ENCODE data around the gene NXPH4. TPM values are rescaled to one million over a fixed set of nuclear protein-coding genes. Genes with fewer than 3 reads are reported as not detected.

Gene NXPH4
- total RNA-seq, 6 experiments from 2014 or later = 0.87 to 1.5 (median 1.2) TPM; not detected in 3

DNA sequence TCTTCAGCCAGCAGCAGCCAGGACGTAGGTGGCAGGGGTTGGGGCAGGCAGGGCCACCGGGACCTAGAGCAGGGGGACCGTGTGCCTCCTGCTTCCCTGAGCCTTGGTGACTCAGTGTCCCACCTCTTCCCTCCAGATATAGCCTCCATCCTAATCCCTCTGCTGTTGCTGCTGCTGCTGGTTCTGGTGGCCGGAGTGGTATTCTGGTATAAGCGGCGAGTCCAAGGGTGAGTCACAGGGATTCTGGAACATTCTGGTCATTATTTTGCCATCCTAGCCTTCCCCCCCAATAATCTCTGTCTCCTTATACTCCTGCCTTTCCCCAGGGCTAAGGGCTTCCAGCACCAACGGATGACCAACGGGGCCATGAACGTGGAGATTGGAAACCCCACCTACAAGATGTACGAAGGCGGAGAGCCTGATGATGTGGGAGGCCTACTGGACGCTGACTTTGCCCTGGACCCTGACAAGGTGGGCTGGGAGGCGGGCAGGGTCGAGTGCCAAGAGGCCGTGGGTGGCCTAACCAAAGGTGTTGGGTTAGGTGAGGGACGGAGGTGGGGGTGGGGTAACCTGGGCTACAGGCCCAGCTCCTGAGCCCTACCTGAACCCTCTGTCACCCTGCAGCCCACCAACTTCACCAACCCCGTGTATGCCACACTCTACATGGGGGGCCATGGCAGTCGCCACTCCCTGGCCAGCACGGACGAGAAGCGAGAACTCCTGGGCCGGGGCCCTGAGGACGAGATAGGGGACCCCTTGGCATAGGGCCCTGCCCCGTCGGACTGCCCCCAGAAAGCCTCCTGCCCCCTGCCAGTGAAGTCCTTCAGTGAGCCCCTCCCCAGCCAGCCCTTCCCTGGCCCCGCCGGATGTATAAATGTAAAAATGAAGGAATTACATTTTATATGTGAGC, 4.5 kb upstream of the NXPH4 start:
- 77% methylated on average over 17 of the region's 27 CpGs for WGBS (ENCODE audit: insufficient coverage, low coverage, low lambda C conversion rate, missing lambda C conversion rate)
- DNase-seq (no peak), ATAC-seq (no peak)
- H3K27ac ChIP-seq = no peak overlapping the region
- intact Hi-C loops (cut with DNase I) = no loop called here
- no peak for TF ChIP-seq POLR2A (IDR thresholded peaks at IDR 0.05)
- no peak for TF ChIP-seq CTCF (IDR thresholded peaks at IDR 0.05)
- no peaks in the 10 kb centered on the region for H3K9me3 ChIP-seq
- no peaks in the 10 kb centered on the region for H3K27me3 ChIP-seq
- H3K4me1 ChIP-seq = peaks cover 0 to 9% (median 0%) of the 10 kb centered on the region in 4 donors
- H3K4me3 ChIP-seq = no peak overlapping the region
- peaks cover 0 to 59% (median 31%) of the 10 kb centered on the region in 4 donors for H3K36me3 ChIP-seq

GRCh38 chr12:57212701-57213057, 3.9 kb upstream of the NXPH4 start:
- ATAC-seq (no peak), DNase-seq (no peak)
- 83% methylated on average over 3 of the region's 7 CpGs for WGBS (ENCODE audit: insufficient coverage, low coverage, low lambda C conversion rate, missing lambda C conversion rate)
- intact Hi-C loops (cut with DNase I) = no loop called here
- H3K4me1 ChIP-seq = peaks cover 0 to 14% (median 0%) of the 10 kb centered on the region in 4 donors
- H3K9me3 ChIP-seq = no peaks in the 10 kb centered on the region
- H3K27me3 ChIP-seq = peaks cover 0 to 2% of the 10 kb centered on the region in 2 donors
- H3K4me3 ChIP-seq = no peak overlapping the region
- H3K36me3 ChIP-seq = peaks cover 0 to 53% (median 28%) of the 10 kb centered on the region in 4 donors
- no peak overlapping the region for H3K27ac ChIP-seq
- TF ChIP-seq POLR2A (IDR thresholded peaks at IDR 0.05) (no peak), CTCF (IDR thresholded peaks at IDR 0.05) (no peak)

DNA sequence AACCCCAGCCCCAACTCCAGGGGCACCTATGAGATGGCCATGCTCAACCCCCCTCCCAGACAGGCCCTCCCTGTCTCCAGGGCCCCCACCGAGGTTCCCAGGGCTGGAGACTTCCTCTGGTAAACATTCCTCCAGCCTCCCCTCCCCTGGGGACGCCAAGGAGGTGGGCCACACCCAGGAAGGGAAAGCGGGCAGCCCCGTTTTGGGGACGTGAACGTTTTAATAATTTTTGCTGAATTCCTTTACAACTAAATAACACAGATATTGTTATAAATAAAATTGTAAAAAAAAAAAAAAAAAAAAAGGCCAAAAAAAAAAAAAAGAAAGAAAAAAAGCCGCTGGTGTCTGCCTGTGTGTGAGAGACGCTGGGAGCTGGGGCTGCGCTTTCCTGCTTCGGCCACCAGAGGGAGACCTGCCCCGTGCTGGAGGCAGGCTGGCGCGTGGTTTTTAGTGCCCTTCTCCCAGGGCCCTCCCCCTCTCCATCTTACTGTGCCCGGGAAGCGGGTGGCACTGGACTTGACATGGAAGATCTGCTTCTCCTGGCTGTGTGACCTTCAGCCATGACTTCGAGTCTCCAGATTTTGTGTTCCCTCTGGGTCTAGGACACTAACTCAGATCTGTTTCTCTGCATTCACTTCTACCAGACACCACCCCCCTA, 3.4 kb upstream of the NXPH4 start:
- intact Hi-C loops (cut with DNase I) = no loop called here
- Histone ChIP-seq H3K4me1 (peaks cover 0 to 14% (median 0%) of the 10 kb centered on the region in 4 donors), H3K27me3 (peaks cover 0 to 7% of the 10 kb centered on the region in 2 donors), H3K27ac (no peak overlapping the region), H3K4me3 (no peak overlapping the region), H3K9me3 (no peaks in the 10 kb centered on the region), H3K36me3 (peaks cover 0 to 48% (median 25%) of the 10 kb centered on the region in 4 donors)
- WGBS (ENCODE audit: insufficient coverage, low coverage, low lambda C conversion rate, missing lambda C conversion rate) = 13% methylated on average over 15 of the region's 16 CpGs
- DNase-seq (peak; percentile 82 to 85 (median 85)), ATAC-seq (peak; percentile 74 to 83 (median 79))
- no peak for TF ChIP-seq POLR2A (IDR thresholded peaks at IDR 0.05)
- peak; percentile 87 to 94 (median 90) for TF ChIP-seq CTCF (IDR thresholded peaks at IDR 0.05)

GRCh38 chr12:57213763-57214397, 2.7 kb upstream of the NXPH4 start:
- intact Hi-C loops (cut with DNase I) = no loop called here
- peak in 1 of 4 donors; percentile 0 for ATAC-seq
- peaks cover 0 to 14% (median 0%) of the 10 kb centered on the region in 4 donors for H3K4me1 ChIP-seq
- WGBS (ENCODE audit: insufficient coverage, low coverage, low lambda C conversion rate, missing lambda C conversion rate) = 69% methylated on average over 3 of the region's 4 CpGs
- H3K4me3 ChIP-seq = no peak overlapping the region
- TF ChIP-seq POLR2A (IDR thresholded peaks at IDR 0.05) (no peak), CTCF (IDR thresholded peaks at IDR 0.05) (no peak)
- no peak overlapping the region for H3K27ac ChIP-seq
- peaks cover 0 to 7% of the 10 kb centered on the region in 2 donors for H3K27me3 ChIP-seq
- DNase-seq = no peak
- H3K36me3 ChIP-seq = peaks cover 0 to 41% (median 19%) of the 10 kb centered on the region in 4 donors
- H3K9me3 ChIP-seq = no peaks in the 10 kb centered on the region

Measured in right lobe of liver (tissue), 6 donors.